Nephron (organoid): Measurements from ENCODE around the gene P2RX4.
"Not testable (repeated sequence)": the region's sequence is repeated elsewhere in the genome, so short reads cannot be mapped to it uniquely, and the experiment has no call there.

ENCODE experiments used
- H3K27ac Mint-ChIP-seq, 3 experiments: 2 replicates each; pipeline ENCODE4 v1.8.0; 2020; ENCODE audit warnings: mixed read lengths in 3 of 3, mild to moderate bottlenecking in 2 of 3, moderate library complexity in 1 of 3
- H3K27me3 Mint-ChIP-seq: 2 replicates; pipeline ENCODE4 v1.8.0; 2021; ENCODE audit warnings: low read depth, mild to moderate bottlenecking, moderate library complexity, mixed read lengths
- H3K36me3 Mint-ChIP-seq: 2 replicates; pipeline ENCODE4 v1.8.0; 2020; ENCODE audit warnings: low read depth, mixed read lengths
- H3K4me1 Mint-ChIP-seq: 2 replicates; pipeline ENCODE4 v1.8.0; 2020; ENCODE audit warnings: mixed read lengths
- H3K4me3 Mint-ChIP-seq, 3 experiments: 2 replicates each; pipeline ENCODE4 v1.8.0; 2020; ENCODE audit warnings: mild to moderate bottlenecking in 3 of 3, mixed read lengths in 3 of 3, moderate library complexity in 2 of 3
- H3K9me3 Mint-ChIP-seq: 2 replicates; pipeline ENCODE4 v1.8.0; 2020; ENCODE audit warnings: mixed read lengths
- CTCF ChIP-seq, 3 experiments: fragments of 200-600 bp; sonication (generic); IDR thresholded peaks; one replicate each; pipeline ENCODE4 v1.5.0; 2021; ENCODE audit warnings: antibody characterized with exemption in 3 of 3; ENCODE audit not compliant: unreplicated experiment in 3 of 3

P2RX4 gene

GRCh38 chr12:121252712-121253345 is 42.9 kb downstream of the P2RX4 start:
- Mint-ChIP-seq H3K4me1 (no peaks in the 10 kb centered on the region), H3K27ac (no peak overlapping the region), H3K9me3 (no peaks in the 10 kb centered on the region), H3K4me3 (no peak overlapping the region), H3K36me3 (peaks cover 66% of the 10 kb centered on the region), H3K27me3 (no peaks in the 10 kb centered on the region)
- no peak for TF ChIP-seq CTCF (IDR thresholded peaks at IDR 0.05; ENCODE audit: unreplicated experiment in 3 of 3)

GRCh38 chr12:121253638-121254335 is 43.9 kb downstream of the P2RX4 start:
- no peaks in the 10 kb centered on the region for H3K4me1 Mint-ChIP-seq
- no peak overlapping the region for H3K4me3 Mint-ChIP-seq
- no peak for TF ChIP-seq CTCF (IDR thresholded peaks at IDR 0.05; ENCODE audit: unreplicated experiment in 3 of 3)
- H3K27ac Mint-ChIP-seq: no peak overlapping the region
- no peaks in the 10 kb centered on the region for H3K27me3 Mint-ChIP-seq
- H3K36me3 Mint-ChIP-seq: peaks cover 66% of the 10 kb centered on the region
- no peaks in the 10 kb centered on the region for H3K9me3 Mint-ChIP-seq

GRCh38 chr12:121255433-121255832 is 45.5 kb downstream of the P2RX4 start:
- Mint-ChIP-seq H3K4me3 (no peak overlapping the region), H3K36me3 (peaks cover 71% of the 10 kb centered on the region), H3K9me3 (no peaks in the 10 kb centered on the region), H3K27ac (no peak overlapping the region), H3K27me3 (no peaks in the 10 kb centered on the region), H3K4me1 (no peaks in the 10 kb centered on the region)
- TF ChIP-seq CTCF (IDR thresholded peaks at IDR 0.05; ENCODE audit: unreplicated experiment in 3 of 3): no peak

GRCh38 chr12:121257704-121258449 is 47.9 kb downstream of the P2RX4 start:
- not testable (repeated sequence) for H3K27me3 Mint-ChIP-seq, H3K4me1 Mint-ChIP-seq, H3K9me3 Mint-ChIP-seq, H3K4me3 Mint-ChIP-seq
- peak overlapping the region in 1 of 3 experiments; percentile 73 for H3K27ac Mint-ChIP-seq
- H3K36me3 Mint-ChIP-seq: peaks cover 65% of the 10 kb centered on the region

- H3K9me3 Mint-ChIP-seq: no peaks in the 10 kb centered on the region
- no peak overlapping the region for H3K4me3 Mint-ChIP-seq
- TF ChIP-seq CTCF (IDR thresholded peaks at IDR 0.05; ENCODE audit: unreplicated experiment in 3 of 3): no peak
- H3K27ac Mint-ChIP-seq: no peak overlapping the region
- no peaks in the 10 kb centered on the region for H3K4me1 Mint-ChIP-seq
- no peaks in the 10 kb centered on the region for H3K27me3 Mint-ChIP-seq
- H3K36me3 Mint-ChIP-seq: peaks cover 59% of the 10 kb centered on the region
Measured at GRCh38 chr12:121259074-121259473, 49.1 kb downstream of the P2RX4 start.

- Mint-ChIP-seq H3K9me3 (no peaks in the 10 kb centered on the region), H3K27ac (no peak overlapping the region), H3K4me3 (no peak overlapping the region), H3K27me3 (no peaks in the 10 kb centered on the region), H3K4me1 (no peaks in the 10 kb centered on the region), H3K36me3 (peaks cover 55% of the 10 kb centered on the region)
- TF ChIP-seq CTCF (IDR thresholded peaks at IDR 0.05; ENCODE audit: unreplicated experiment in 3 of 3): no peak
Measured at GRCh38 chr12:121260091-121260490, 50.2 kb downstream of the P2RX4 start.
